NCI-H526 treated with DMSO at 0.1 percent for 48 hours (cell line): Measurements from ENCODE around the gene TCN2.
"Not testable (repeated sequence)": the region's sequence is repeated elsewhere in the genome, so short reads cannot be mapped to it uniquely, and the experiment has no call there.

Experiments
- DNase-seq: peaks from one replicate; lab custom pipeline; 2025; lab: John Stamatoyannopoulos, UW

The TCN2 gene

DNA sequence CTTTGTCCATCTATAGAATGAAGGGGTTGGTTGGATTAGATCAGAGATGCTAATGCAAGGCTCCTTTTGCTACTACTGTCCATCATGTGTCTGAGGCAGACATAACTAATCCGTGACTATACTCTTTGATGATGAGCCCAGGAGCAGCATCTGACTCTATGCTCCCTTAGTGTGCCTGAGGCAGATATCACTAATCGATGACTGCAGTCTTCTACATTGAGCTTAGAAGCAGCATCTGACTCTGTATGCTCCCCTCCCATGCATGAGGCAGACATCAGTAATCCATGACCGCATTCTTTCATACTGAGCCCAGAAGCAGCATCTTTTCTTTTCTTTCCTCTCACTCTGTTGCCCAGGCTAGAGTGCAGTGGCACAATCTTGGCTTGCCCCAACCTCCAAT lies 4.2 kb downstream of the TCN2 start:
- no peak for DNase-seq

DNA sequence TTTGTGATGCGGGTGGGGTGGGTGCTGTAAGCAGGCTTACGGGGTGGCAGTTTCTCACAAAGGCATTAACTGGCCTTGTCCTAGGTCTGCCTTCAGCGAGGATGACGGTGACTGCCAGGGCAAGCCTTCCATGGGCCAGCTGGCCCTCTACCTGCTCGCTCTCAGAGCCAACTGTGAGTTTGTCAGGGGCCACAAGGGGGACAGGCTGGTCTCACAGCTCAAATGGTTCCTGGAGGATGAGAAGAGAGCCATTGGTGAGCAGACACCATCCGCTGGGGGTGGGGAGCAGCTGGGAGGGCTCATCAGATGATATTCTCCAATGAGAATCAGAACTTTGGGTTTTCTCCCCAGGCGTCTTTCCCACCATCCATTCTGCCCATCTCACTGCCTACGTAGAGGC lies 5.8 kb downstream of the TCN2 start:
- DNase-seq, result no peak

DNA sequence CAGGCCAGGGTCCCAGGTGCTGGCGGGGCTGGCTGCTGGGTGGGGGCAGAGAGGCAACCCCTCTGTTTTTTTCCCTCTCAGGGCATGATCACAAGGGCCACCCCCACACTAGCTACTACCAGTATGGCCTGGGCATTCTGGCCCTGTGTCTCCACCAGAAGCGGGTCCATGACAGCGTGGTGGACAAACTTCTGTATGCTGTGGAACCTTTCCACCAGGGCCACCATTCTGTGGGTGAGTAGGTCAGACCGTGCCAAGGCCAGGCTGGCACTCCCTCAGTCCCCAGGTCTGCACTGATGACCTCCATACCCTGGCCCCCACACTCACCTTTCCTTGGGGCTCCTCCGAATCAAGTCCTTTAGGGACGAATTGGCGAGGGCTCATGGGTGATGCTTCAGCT lies 7.3 kb downstream of the TCN2 start:
- no peak for DNase-seq

DNA sequence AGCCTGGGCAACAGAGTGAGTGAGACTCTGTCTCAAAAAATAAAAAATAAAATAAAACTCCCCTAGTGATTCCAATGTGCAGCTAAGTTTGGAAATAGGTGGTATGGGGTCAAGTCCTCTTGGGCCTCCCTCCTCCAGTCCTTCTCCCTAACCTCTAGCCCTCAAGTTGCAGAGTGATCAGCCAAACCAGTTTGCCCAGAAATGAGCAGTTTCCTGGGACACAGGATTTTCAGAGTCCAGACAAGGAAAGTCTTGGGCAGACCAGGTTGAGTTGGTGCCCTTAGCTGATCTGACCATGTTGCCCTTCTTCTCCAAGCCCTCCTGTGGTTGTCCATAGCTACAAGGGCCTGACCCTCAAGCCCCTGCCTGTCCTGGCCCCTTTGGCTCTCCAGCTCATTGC lies 7.9 kb downstream of the TCN2 start:
- DNase-seq, result no peak

DNA sequence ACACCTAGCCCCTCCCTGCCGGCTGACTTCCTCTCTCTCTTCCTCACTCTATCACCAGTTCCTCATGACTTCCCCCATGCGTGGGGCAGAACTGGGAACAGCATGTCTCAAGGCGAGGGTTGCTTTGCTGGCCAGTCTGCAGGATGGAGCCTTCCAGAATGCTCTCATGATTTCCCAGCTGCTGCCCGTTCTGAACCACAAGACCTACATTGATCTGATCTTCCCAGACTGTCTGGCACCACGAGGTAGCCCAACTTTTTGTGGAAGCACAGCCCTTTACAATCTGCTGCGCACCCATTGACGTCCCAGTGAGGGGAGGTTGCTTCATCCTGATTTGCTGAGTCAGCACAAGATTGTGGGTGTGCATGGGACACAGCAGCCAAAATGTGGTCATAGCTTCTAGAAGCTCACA lies 8.6 kb downstream of the TCN2 start:
- no peak for DNase-seq

DNA sequence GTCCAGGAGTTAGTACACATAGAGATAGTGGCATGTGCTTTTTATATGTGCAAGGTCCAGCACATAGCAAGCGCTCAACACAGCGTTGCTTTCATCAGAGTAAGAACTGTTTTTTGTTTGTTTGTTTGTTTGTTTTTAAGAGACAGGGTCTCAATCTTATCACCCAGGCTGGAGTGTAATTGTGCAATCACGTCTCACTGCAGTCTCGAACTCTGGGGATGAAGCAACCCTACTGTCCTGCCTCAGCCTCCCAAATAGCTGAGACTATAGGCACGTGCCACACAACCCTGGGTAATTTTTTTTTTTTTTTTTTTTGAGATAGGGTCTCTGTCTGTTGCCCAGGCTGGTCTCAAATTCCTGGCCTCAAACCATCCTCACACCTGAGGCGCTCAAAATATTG lies 10.8 kb downstream of the TCN2 start:
- no peak for DNase-seq

DNA sequence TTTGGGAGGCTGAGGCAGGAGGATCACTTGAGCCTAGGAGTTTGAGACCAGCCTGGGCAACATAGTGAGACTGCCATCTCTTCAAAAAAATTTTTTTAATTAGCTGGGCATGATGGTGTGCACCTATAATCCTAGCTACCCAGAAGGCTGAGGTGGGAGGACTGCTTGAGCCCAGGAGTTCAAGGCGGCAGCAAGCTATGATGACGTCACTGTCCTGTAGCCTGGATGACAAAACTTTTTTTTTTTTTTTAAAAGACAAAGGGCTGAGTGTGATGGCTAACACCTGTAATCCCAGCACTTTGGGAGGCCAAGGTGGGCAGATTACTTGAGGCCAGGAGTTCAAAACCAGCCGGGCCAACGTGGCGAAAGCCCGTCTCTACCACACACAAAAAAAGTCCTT lies 12.9 kb downstream of the TCN2 start:
- not testable (repeated sequence) for DNase-seq

DNA sequence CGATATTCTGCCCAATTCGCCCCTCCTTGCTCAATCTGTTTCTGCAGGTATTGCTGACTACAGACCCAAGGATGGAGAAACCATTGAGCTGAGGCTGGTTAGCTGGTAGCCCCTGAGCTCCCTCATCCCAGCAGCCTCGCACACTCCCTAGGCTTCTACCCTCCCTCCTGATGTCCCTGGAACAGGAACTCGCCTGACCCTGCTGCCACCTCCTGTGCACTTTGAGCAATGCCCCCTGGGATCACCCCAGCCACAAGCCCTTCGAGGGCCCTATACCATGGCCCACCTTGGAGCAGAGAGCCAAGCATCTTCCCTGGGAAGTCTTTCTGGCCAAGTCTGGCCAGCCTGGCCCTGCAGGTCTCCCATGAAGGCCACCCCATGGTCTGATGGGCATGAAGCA lies 19.4 kb downstream of the TCN2 start:
- no peak for DNase-seq

DNA sequence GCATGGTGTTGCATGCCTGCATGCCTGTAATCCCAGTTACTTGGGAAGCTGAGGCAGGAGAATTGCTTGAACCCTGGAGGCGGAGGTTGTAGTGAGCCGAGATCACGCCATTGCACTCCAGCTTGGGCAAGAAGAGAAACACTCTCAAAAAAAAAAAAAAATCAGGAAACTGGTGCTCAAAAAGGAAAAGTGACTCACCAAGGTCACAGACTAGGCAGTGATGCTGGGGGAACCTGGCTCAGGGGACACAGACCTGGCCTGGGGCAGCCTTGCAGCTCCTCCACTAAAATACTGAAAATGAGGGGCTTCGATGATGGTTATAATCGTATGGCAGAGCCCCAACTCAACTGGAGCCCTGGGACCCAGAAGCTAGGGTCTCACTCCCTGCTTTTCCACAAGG lies 20.5 kb downstream of the TCN2 start:
- no peak for DNase-seq

DNA sequence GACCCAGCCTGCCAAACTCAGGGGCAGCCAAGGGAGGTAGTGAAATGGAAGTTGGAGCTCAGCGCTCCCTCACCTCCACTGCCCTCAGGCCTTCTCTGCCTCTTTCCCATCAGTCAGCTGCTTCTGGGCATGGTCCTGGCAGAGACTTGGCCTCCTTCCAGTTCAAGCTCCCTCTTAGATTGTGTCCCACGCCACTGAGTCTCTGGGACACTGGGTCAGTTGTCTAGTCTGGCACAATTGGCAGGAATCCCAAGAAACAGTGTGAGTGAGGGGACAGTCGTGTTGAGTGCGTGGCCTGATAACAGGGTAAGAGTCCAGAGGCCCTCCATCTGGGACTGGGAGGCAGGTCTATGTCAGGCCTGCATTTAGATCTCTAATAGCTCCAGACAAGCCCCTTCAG lies 21.5 kb downstream of the TCN2 start:
- no peak for DNase-seq

DNA sequence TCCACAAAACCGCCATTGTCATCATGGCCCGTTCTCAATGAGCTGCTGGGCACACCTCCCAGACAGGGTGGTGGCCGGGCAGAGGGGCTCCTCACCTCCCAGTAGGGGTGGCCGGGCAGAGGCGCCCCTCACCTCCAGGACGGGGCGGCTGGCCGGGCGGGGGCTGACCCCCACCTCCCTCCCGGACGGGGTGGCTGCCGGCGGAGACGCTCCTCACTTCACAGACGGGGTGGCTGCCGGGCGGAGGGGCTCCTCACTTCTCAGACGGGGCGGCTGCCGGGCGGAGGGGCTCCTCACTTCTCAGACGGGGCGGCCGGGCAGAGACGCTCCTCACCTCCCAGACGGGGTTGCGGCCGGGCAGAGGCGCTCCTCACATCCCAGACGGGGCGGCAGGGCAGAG lies 24.5 kb downstream of the TCN2 start:
- not testable (repeated sequence) for DNase-seq

DNA sequence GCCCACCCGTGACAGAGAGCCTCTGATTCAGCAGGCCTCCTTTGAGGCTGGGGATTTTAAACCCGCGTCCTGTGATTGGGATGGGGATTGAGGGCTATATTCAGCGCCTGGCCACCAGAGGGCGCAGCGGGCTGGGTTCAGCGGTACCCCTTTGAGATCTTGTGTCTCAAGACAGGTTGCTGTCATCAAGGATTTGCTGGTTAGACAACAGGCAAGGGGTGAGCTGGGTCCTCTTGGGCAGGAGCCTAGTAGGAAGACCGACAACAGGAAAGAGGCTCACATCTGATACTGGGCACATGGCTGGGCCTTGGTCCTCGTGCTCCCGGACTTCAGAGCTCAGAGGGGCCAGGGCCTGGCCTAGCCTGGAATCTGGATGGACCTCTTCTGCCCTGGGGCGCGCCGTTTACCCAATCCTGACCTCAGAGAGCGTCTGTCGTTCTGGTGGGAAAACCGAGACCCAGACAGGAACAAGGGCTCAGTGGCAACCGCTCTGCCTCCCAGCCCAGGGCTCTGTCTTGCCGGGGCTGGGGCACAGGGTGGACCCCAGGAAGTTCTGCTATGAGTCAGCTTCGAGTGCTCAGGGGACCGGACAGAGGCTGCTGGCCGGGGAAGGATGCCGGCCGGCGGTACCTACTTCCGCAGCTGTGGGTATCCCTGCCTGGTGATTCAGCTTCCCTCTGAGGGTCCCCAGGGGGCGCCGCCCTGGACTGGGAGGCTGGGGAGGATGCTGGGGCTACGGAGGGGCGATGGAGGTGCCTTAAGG lies 27.7 kb downstream of the TCN2 start:
- DNase-seq, result peak; percentile 78

DNA sequence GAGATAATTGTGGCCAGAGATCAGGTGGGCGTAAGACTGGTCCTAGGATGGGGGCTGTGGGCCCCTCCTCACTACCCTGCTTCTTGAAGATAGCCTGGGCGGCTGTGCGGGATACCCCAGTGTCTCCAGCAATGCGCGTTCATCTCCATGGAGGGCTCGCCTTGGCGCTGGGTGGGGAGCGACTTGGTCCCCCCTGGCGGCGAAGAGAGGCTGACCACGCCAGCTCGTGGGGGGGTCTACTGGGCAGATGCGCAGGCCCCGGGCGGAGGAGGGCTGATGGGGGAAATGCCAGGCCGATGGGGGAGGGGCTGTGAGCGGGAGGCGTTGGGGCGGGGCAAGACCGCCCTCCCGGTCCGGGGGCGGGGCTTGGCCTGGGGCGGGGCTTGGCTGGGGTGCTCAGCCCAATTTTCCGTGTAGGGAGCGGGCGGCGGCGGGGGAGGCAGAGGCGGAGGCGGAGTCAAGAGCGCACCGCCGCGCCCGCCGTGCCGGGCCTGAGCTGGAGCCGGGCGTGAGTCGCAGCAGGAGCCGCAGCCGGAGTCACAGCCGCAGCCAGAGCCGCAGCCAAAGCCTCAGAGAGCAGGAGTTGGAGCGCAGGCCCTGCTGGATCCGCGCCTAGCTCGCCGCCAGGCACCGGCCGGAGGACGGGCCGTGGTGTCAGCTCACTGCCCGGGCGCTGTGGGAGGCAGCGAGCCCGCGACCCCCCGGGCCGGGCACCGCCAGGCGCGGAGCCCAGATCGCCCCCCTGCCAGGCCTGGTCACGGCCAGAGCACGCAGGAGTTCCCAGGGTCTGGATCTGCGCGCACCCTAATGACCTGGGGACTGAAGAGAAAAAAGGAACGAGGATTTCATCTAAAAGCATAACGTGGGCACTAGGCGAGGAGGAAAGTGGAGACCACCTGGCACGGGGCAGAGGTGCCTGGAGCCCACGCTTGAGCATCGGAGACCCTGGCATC lies 28.6 kb downstream of the TCN2 start, which contains the start of gene SLC35E4:
SLC35E4 (plus strand) TSS at position 509 of the 953 bp plus-strand sequence. CDS start 670 bp downstream, outside the sequence.
- DNase-seq, result peak; percentile 74

DNA sequence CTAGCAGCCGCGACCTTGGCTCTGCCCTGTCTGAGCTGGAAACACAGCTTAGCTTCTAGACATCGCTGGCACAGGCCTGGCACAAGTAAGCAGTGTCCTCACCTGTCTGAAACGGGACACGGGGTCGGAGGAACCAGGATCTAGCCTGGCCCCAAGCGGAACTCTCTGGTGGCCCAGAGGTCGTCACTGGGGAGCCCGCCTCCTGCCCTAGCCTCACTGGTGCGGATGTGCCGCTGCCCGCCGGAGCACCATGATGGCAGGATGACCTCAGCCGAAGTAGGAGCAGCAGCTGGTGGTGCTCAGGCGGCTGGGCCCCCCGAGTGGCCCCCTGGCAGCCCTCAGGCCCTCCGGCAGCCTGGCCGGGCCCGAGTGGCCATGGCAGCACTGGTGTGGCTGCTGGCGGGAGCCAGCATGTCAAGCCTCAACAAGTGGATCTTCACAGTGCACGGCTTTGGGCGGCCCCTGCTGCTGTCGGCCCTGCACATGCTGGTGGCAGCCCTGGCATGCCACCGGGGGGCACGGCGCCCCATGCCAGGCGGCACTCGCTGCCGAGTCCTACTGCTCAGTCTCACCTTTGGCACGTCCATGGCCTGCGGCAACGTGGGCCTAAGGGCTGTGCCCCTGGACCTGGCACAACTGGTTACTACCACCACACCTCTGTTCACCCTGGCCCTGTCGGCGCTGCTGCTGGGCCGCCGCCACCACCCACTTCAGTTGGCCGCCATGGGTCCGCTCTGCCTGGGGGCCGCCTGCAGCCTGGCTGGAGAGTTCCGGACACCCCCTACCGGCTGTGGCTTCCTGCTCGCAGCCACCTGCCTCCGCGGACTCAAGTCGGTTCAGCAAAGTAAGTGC lies 29.5 kb downstream of the TCN2 start:
- DNase-seq, result no peak

DNA sequence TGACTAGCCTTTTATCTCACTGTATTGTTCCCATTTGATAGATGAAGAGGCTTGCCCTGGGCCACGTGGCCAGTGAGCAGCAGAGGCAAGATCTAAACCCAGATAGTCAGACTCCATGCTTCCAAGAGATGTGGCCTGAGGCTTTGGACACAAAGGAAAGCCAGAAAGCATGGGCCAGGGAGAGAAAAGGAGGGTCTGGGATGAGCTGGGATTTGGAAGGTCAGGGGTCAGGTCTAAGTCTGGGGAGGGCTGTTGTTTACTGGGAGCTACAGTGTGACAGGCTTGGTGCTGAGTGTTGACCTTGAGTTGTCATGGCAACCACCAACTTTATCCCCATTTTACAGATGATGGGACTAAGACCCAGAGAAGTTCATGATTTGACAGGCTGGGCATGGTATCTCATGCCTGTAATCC lies 30.7 kb downstream of the TCN2 start:
- DNase-seq, result no peak

DNA sequence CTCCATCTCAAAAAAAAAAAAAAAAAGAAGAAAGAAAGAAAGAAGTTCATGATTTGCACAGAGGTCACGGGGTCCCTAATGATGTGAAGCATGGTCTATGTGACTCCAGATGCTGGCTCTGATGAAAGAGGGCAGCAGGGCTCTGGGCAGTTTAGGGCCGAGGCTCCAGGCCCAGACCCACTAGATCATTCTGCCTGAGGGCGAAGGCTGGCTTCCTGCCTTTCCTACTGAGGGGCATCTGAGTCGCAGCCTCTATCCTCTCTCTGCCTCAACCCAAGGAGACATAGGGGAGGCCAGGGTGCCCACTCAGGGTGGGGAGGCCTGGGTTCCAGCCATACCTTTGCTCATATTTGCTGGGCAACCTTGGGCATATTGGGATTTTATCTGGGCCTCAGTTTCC lies 33.4 kb downstream of the TCN2 start:
- DNase-seq, result no peak

DNA sequence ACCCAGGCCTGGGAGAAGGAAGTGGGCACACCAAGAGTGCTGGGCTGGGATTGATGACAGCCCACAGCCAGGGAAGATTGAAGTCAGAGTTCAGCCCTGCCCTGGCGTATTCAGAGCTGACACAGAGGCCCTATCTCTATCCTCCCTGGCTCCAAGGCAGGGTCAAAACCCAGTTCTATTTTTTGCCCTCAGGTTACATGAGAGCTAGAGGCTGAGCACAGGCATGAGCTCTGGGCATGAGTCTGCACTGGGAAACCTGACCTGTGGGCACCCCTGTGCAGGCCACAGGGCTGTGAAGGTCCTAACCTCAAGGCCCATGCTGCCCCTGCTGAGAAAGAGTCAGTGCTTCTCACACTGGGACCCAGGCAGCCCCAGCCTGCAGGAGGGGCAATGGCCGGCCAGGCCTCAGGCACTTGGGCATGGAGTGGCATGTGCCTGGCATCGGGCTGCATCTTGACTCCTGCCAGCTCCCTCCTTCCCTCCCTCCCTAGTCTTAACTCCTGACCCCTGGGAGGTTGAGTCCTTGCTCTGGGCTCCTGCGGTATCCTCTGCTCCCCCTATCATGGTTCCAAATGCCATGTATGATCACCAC lies 34.0 kb downstream of the TCN2 start:
- no peak for DNase-seq

DNA sequence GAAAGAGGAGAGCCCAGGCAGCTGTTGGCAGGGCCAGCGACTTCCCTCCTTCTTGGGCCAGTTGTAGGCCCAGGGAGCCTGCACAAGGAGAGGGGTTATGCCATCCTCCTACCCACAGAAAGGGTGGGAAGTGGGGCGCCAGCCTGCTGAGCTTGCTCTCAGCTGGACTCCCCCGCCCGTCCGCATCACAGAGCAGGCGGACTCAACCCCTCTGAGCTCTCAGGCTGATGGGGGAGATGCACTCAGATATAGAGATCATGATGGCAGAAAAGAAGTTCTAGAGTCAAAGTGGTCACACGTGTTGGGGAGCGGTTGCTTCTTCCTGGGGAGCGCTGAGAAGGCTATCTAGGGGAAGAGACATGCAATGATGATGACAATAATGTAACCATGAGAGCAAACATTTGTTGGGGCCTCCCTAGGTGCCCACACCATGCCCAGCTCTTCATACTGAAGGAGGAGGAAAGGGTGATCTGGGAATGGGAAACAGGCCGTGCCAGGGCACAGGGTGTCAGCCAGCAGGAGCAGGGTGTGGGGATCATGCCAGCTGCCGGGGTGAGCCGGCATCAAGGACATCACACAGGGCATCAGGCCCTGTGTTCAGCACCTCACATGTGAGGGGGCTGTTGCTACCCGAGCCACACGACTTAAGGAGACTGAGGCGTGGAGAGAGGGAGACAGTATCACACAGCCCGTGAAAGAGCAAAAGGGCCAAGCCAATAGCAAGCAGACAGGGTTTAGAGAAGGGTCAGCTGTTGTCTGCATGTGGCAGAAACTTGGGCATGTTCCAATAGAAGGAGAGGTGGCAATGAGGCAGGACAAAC lies 36.3 kb downstream of the TCN2 start:
- DNase-seq, result no peak

DNA sequence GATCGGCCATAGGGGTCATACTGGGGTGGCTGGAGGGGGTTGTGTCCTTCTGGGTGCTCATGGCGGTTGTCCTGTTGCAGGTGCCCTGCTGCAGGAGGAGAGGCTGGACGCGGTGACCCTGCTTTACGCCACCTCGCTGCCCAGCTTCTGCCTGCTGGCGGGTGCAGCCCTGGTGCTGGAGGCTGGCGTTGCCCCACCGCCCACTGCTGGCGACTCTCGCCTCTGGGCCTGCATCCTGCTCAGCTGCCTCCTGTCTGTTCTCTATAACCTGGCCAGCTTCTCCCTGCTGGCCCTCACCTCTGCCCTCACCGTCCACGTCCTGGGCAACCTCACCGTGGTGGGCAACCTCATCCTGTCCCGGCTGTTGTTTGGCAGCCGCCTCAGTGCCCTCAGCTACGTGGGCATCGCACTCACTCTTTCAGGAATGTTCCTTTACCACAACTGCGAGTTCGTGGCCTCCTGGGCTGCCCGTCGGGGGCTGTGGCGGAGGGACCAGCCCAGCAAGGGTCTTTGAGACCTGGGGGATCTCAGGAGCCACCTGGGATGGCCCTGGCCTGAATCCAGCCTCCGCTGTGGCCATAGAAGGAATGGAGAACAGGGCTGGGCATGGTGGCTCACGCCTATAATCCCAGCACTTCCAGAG lies 39.7 kb downstream of the TCN2 start:
- DNase-seq, result no peak

DNA sequence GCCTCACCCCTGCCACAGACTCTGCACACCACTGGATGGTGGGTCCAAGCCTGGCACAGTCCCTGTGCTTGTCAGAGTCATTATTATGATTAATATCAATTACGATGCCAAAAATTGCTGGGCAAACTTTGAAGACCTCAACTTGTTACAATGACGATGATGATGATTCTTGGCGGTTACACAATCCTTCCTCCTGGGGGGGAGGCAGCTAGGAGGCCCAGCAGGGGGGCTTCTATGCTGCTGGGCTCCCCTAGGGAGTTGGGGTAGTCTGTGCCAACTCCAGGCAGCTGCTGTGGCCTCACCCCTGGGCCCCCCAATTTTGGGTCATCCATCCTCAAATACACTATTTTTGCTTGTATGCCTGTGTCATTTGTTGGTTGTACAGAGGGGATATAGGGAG lies 40.6 kb downstream of the TCN2 start:
- DNase-seq, result no peak
